H9 (cell line): Measurements from ENCODE around the gene MUC5B. TPM values are rescaled to one million over a fixed set of nuclear protein-coding genes. Genes with fewer than 3 reads are reported as not detected.

Experiments
- DNase-seq: peaks from one replicate; pipeline ENCODE4 v3.0.0-alpha.2; 2017
- H2AFZ ChIP-seq: one replicate; pipeline ENCODE4 v1.6.1; 2013; ENCODE audit warnings: mild to moderate bottlenecking, low read length, control low read depth, moderate library complexity
- H2AK5ac ChIP-seq: 2 replicates; pipeline ENCODE4 v1.6.1; 2013; ENCODE audit warnings: low read length, control low read depth, mixed read lengths; ENCODE audit not compliant: insufficient read length
- H2BK120ac ChIP-seq: one replicate; pipeline ENCODE4 v1.6.1; 2013; ENCODE audit warnings: low read depth, mild to moderate bottlenecking, low read length, control low read depth, inconsistent platforms; ENCODE audit not compliant: poor library complexity, severe bottlenecking
- H2BK12ac ChIP-seq: 2 replicates; pipeline ENCODE4 v1.6.1; 2013; ENCODE audit warnings: low read length, control low read depth, mixed read lengths, low read depth; ENCODE audit not compliant: insufficient read length
- H2BK15ac ChIP-seq: 2 replicates; pipeline ENCODE4 v1.6.1; 2013; ENCODE audit warnings: low read depth, low read length, control low read depth
- H2BK20ac ChIP-seq: one replicate; pipeline ENCODE4 v1.6.1; 2013; ENCODE audit warnings: low read depth, mild to moderate bottlenecking, low read length, control low read depth, inconsistent platforms; ENCODE audit not compliant: poor library complexity, severe bottlenecking
- H2BK5ac ChIP-seq: 2 replicates; pipeline ENCODE4 v1.6.1; 2013; ENCODE audit warnings: low read length, control low read depth, mixed read lengths; ENCODE audit not compliant: insufficient read length
- H3K14ac ChIP-seq: 2 replicates; pipeline ENCODE4 v1.6.1; 2013; ENCODE audit warnings: low read length, control low read depth; ENCODE audit not compliant: insufficient read depth
- H3K18ac ChIP-seq: 2 replicates; pipeline ENCODE4 v1.6.1; 2013; ENCODE audit warnings: low read depth, mild to moderate bottlenecking, mixed read lengths, low read length, control low read depth; ENCODE audit not compliant: insufficient read length
- H3K23ac ChIP-seq: 2 replicates; pipeline ENCODE4 v1.6.1; 2013; ENCODE audit warnings: low read length, control low read depth, mixed read lengths, low read depth; ENCODE audit not compliant: insufficient read length
- H3K23me2 ChIP-seq: 2 replicates; pipeline ENCODE4 v1.6.1; 2013; ENCODE audit warnings: low read depth, mild to moderate bottlenecking, mixed read lengths, low read length, control low read depth; ENCODE audit not compliant: insufficient read length, poor library complexity, severe bottlenecking
- H3K27ac ChIP-seq: 2 replicates; pipeline ENCODE4 v1.5.1; 2013; ENCODE audit warnings: low read length, control low read depth, mixed read lengths, low read depth; ENCODE audit not compliant: insufficient read length
- H3K27me3 ChIP-seq: 2 replicates; pipeline ENCODE4 v1.6.1; 2013; ENCODE audit warnings: low read length, control low read depth, inconsistent platforms; ENCODE audit not compliant: insufficient read depth
- H3K4ac ChIP-seq: 2 replicates; pipeline ENCODE4 v1.6.1; 2013; ENCODE audit warnings: low read depth, mild to moderate bottlenecking, control low read depth, inconsistent platforms, low read length, moderate library complexity
- H3K4me1 ChIP-seq: 2 replicates; pipeline ENCODE4 v1.6.1; 2013; ENCODE audit warnings: low read length, control low read depth, inconsistent platforms; ENCODE audit not compliant: insufficient read depth
- H3K4me2 ChIP-seq: 2 replicates; pipeline ENCODE4 v1.6.1; 2013; ENCODE audit warnings: low read length, control low read depth, mixed read lengths; ENCODE audit not compliant: insufficient read length, insufficient read depth
- H3K56ac ChIP-seq: 2 replicates; pipeline ENCODE4 v1.6.1; 2013; ENCODE audit warnings: low read depth, mild to moderate bottlenecking, mixed read lengths, low read length, control low read depth; ENCODE audit not compliant: insufficient read length
- H3K79me1 ChIP-seq: 2 replicates; pipeline ENCODE4 v1.6.1; 2013; ENCODE audit warnings: low read depth, mild to moderate bottlenecking, moderate library complexity, low read length, control low read depth, inconsistent platforms; ENCODE audit not compliant: insufficient read depth, poor library complexity, severe bottlenecking
- H3K79me2 ChIP-seq: 2 replicates; pipeline ENCODE4 v1.6.1; 2013; ENCODE audit warnings: low read length, control low read depth, inconsistent platforms; ENCODE audit not compliant: insufficient read depth
- H3K9ac ChIP-seq: 2 replicates; pipeline ENCODE4 v1.6.1; 2013; ENCODE audit warnings: low read length, control low read depth, mixed read lengths; ENCODE audit not compliant: insufficient read length; ENCODE audit errors: extremely low read depth
- H3K9me3 ChIP-seq: one replicate; pipeline ENCODE4 v1.6.1; 2013; ENCODE audit warnings: low read depth, low read length, inconsistent platforms; ENCODE audit not compliant: control insufficient read depth
- H3T11ph ChIP-seq: one replicate; pipeline ENCODE4 v1.6.1; 2013; ENCODE audit warnings: mild to moderate bottlenecking, low read length, control low read depth, inconsistent platforms
- H4K20me1 ChIP-seq: one replicate; pipeline ENCODE4 v1.6.1; 2013; ENCODE audit not compliant: control insufficient read depth, insufficient read length, insufficient read depth
- H4K5ac ChIP-seq: 2 replicates; pipeline ENCODE4 v1.6.1; 2013; ENCODE audit warnings: low read depth, mild to moderate bottlenecking, mixed read lengths, low read length, control low read depth; ENCODE audit not compliant: insufficient read length
- H4K8ac ChIP-seq: replicated peaks from 2 replicates; pipeline ENCODE4 v1.6.1; 2013; ENCODE audit warnings: low read length, control low read depth, mixed read lengths, low read depth; ENCODE audit not compliant: insufficient read length
- H4K91ac ChIP-seq: 2 replicates; pipeline ENCODE4 v1.6.1; 2013; ENCODE audit warnings: low read depth, mild to moderate bottlenecking, moderate library complexity, mixed read lengths, low read length, control low read depth; ENCODE audit not compliant: insufficient read length
- H3K27ac Mint-ChIP-seq, 3 experiments: 2 replicates in 2 of 3; 3 replicates in 1 of 3; pipeline ENCODE4 v1.8.0; 2020 to 2021; ENCODE audit warnings: mixed read lengths in 3 of 3, mild to moderate bottlenecking in 1 of 3, moderate library complexity in 1 of 3
- H3K27me3 Mint-ChIP-seq: 2 replicates; pipeline ENCODE4 v1.8.0; 2021; ENCODE audit warnings: low read depth, mild to moderate bottlenecking, moderate library complexity, mixed read lengths
- H3K36me3 Mint-ChIP-seq, 3 experiments: 2 replicates in 2 of 3; 3 replicates in 1 of 3; pipeline ENCODE4 v1.8.0; 2020 to 2021; ENCODE audit warnings: low read depth in 3 of 3, mixed read lengths in 3 of 3; ENCODE audit not compliant: insufficient read depth in 1 of 3
- H3K4me1 Mint-ChIP-seq, 2 experiments: 2 replicates each; pipeline ENCODE4 v1.8.0; 2020; ENCODE audit warnings: mixed read lengths in 2 of 2
- H3K4me3 Mint-ChIP-seq, 2 experiments: 2 replicates in 1 of 2; 3 replicates in 1 of 2; pipeline ENCODE4 v1.8.0; 2020 to 2021; ENCODE audit warnings: mild to moderate bottlenecking in 2 of 2, mixed read lengths in 2 of 2, moderate library complexity in 1 of 2
- H3K9me3 Mint-ChIP-seq, 2 experiments: 2 replicates in 1 of 2; 3 replicates in 1 of 2; pipeline ENCODE4 v1.8.0; 2020; ENCODE audit warnings: mild to moderate bottlenecking in 2 of 2, mixed read lengths in 2 of 2, moderate library complexity in 1 of 2
- CTCF ChIP-seq: fragments of 200-600 bp; sonication (generic); conservative IDR thresholded peaks from 3 replicates; pipeline ENCODE4 v1.8.0; 2021; ENCODE audit warnings: antibody characterized with exemption, mild to moderate bottlenecking
- WGBS: extraction: QIAGEN DNeasy Blood & Tissue Kit; methylation state at CpG from one replicate; pipeline ENCODE4 v1.1.7; 2013; ENCODE audit warnings: missing lambda C conversion rate, low lambda C conversion rate, mixed read lengths; ENCODE audit not compliant: insufficient read length; ENCODE audit errors: extremely low coverage; 5-methylcytosine and 5-hydroxymethylcytosine counted together
- total RNA-seq: library from RNA; stranded (reverse); gene quantifications from 2 replicates; pipeline ENCODE4 v1.2.1, GENCODE V29; 2021

Gene MUC5B
- total RNA-seq, 1 experiment from 2014 or later = not detected

- H3K56ac ChIP-seq = no peak overlapping the region
- no peaks in the 10 kb centered on the region for H3K79me1 ChIP-seq
- Mint-ChIP-seq H3K4me3 (no peak overlapping the region), H3K27ac (no peak overlapping the region), H3K27me3 (peaks cover 4% of the 10 kb centered on the region), H3K9me3 (peaks cover 5 to 8% of the 10 kb centered on the region in 2 experiments), H3K4me1 (no peaks in the 10 kb centered on the region), H3K36me3 (no peaks in the 10 kb centered on the region; a peak in 1 of 7 replicates)
- no peaks in the 10 kb centered on the region for H4K20me1 ChIP-seq
- no peak overlapping the region for H3K23ac ChIP-seq
- no peak overlapping the region for H2AK5ac ChIP-seq
- DNase-seq = peak; percentile 20
- no peak overlapping the region for H3K27ac ChIP-seq
- no peak overlapping the region for H2BK15ac ChIP-seq
- H2BK5ac ChIP-seq = no peak overlapping the region
- H3K23me2 ChIP-seq = peaks cover 4% of the 10 kb centered on the region
- no peak overlapping the region for H3K18ac ChIP-seq
- H4K5ac ChIP-seq = no peak overlapping the region
- H3K4me1 ChIP-seq = no peaks in the 10 kb centered on the region
- H3K4me2 ChIP-seq = no peak overlapping the region
- H2AFZ ChIP-seq = no peak overlapping the region
- no peaks in the 10 kb centered on the region for H3K9me3 ChIP-seq
- H3K9ac ChIP-seq = no peak overlapping the region
- H2BK120ac ChIP-seq = no peak overlapping the region
- no peak overlapping the region for H4K8ac ChIP-seq
- H3K14ac ChIP-seq = no peak overlapping the region; the same call in 1 of the 2 replicates
- no peak overlapping the region for H2BK12ac ChIP-seq
- H2BK20ac ChIP-seq = no peak overlapping the region
- no peak for TF ChIP-seq CTCF
- H3K79me2 ChIP-seq = no peaks in the 10 kb centered on the region
- WGBS = no CpG with 5 or more reads among the region's 28 CpGs
- H3T11ph ChIP-seq = no peak overlapping the region
- H3K27me3 ChIP-seq = no peaks in the 10 kb centered on the region
- no peak overlapping the region for H4K91ac ChIP-seq
- H3K4ac ChIP-seq = no peak overlapping the region
These were observed 26.1 kb upstream of the MUC5B start for GRCh38 chr11:1196516-1197391.
